Vagina (tissue), 2 donors: Measurements from ENCODE around the gene DHX57. TPM values are rescaled to one million over a fixed set of nuclear protein-coding genes. Genes with fewer than 3 reads are reported as not detected.

Source experiments
- DNase-seq, 2 donors: peaks; one replicate each; pipeline ENCODE4 v3.0.0-alpha.2; 2017; ENCODE audit errors: extremely low spot score in 2 of 2
- H3K27ac ChIP-seq: fragments of 200-600 bp; sonication (generic); one replicate; pipeline ENCODE4 v1.5.1; 2019
- H3K27me3 ChIP-seq: fragments of 200-600 bp; sonication (generic); one replicate; pipeline ENCODE4 v1.5.1; 2019
- H3K36me3 ChIP-seq, 2 donors: fragments of 200-600 bp; sonication (generic); one replicate each; pipeline ENCODE4 v1.5.1; 2017 to 2019
- H3K4me1 ChIP-seq: fragments of 200-600 bp; sonication (generic); one replicate; pipeline ENCODE4 v1.5.1; 2019
- H3K4me3 ChIP-seq, 2 donors: fragments of 200-600 bp; sonication (generic); 1 replicate in 1 of 2; 2 replicates in 1 of 2; pipeline ENCODE4 v1.5.1; 2016 to 2019
- H3K9me3 ChIP-seq: fragments of 200-600 bp; sonication (generic); one replicate; pipeline ENCODE4 v1.5.1; 2019
- CTCF ChIP-seq, 3 experiments: fragments of 450-650 bp in 2 of 3; fragments of 200-600 bp in 1 of 3; sonication (generic) in 1 of 3; IDR thresholded peaks; one replicate each; pipeline ENCODE4 v1.5.1; 2017 to 2019; ENCODE audit warnings: antibody characterized with exemption in 3 of 3, mild to moderate bottlenecking in 2 of 3, moderate library complexity in 2 of 3
- POLR2A ChIP-seq, 2 donors: fragments of 450-650 bp; IDR thresholded peaks; one replicate each; pipeline ENCODE4 v1.6.1; 2017; ENCODE audit warnings: antibody characterized with exemption in 2 of 2, mild to moderate bottlenecking in 2 of 2, moderate library complexity in 2 of 2
- POLR2AphosphoS5 ChIP-seq, 2 donors: sonication (generic); formaldehyde crosslinking; IDR thresholded peaks; one replicate each; pipeline ENCODE4 v1.9.0; 2017; ENCODE audit warnings: antibody characterized with exemption in 2 of 2, mild to moderate bottlenecking in 2 of 2, low read depth in 1 of 2; ENCODE audit not compliant: insufficient read depth in 1 of 2
- intact Hi-C: fragments of 100-400 bp; cut with DNase I; formaldehyde crosslinking; loops from one replicate; pipeline ENCODE4 v1.15.1; 2023
- small RNA-seq: library from RNA; depleted of rRNA; stranded (forward); fragments of <200 nt; gene quantifications from one replicate; pipeline ENCODE3, GENCODE V24; 2016
- total RNA-seq: library from RNA; depleted of rRNA; stranded (reverse); fragments of >200 nt; gene quantifications from one replicate; pipeline ENCODE4 v1.2.3, GENCODE V29; 2016

DHX57 gene
- total RNA-seq, 1 donor from 2014 or later, result 10.6 TPM

- DNase-seq, result no peak
- Histone ChIP-seq H3K36me3 (peaks cover 0 to 41% of the 10 kb centered on the region in 2 donors), H3K27ac (peak overlapping the region; percentile 99), H3K9me3 (no peaks in the 10 kb centered on the region), H3K27me3 (no peaks in the 10 kb centered on the region), H3K4me3 (peak overlapping the region; percentile 88 to 97), H3K4me1 (peaks cover 56% of the 10 kb centered on the region)
- intact Hi-C loops, result no loop called here
- peak in 1 of 2 donors; percentile 88 for TF ChIP-seq POLR2A (IDR thresholded peaks at IDR 0.05)
- TF ChIP-seq POLR2AphosphoS5 (IDR thresholded peaks at IDR 0.05; ENCODE audit: insufficient read depth in 1 of 2, low read depth in 1 of 2), result no peak
- TF ChIP-seq CTCF (IDR thresholded peaks at IDR 0.05), result no peak
Observed at GRCh38 chr2:38750011-38750890, 125.5 kb downstream of the DHX57 start.

GRCh38 chr2:38748943-38749804, 126.6 kb downstream of the DHX57 start:
- peak overlapping the region; percentile 99 for H3K27ac ChIP-seq

GRCh38 chr2:38748391-38748790, 127.3 kb downstream of the DHX57 start:
- no peak for TF ChIP-seq POLR2AphosphoS5 (IDR thresholded peaks at IDR 0.05; ENCODE audit: insufficient read depth in 1 of 2, low read depth in 1 of 2)
- no peak for TF ChIP-seq POLR2A (IDR thresholded peaks at IDR 0.05)
- TF ChIP-seq CTCF (IDR thresholded peaks at IDR 0.05), result no peak
- Histone ChIP-seq H3K4me3 (no peak overlapping the region), H3K27me3 (no peaks in the 10 kb centered on the region), H3K9me3 (no peaks in the 10 kb centered on the region), H3K27ac (peak overlapping the region; percentile 14), H3K36me3 (peaks cover 0 to 60% of the 10 kb centered on the region in 2 donors), H3K4me1 (peaks cover 60% of the 10 kb centered on the region)
- no peak for DNase-seq
- intact Hi-C loops, result no loop called here

More at GRCh38 chr2:38748943-38749804, 126.6 kb downstream of the DHX57 start:
- Histone ChIP-seq H3K4me1 (peaks cover 60% of the 10 kb centered on the region), H3K9me3 (no peaks in the 10 kb centered on the region), H3K27me3 (no peaks in the 10 kb centered on the region), H3K4me3 (peak overlapping the region; percentile 88 to 97), H3K36me3 (peaks cover 0 to 52% of the 10 kb centered on the region in 2 donors)
- intact Hi-C loops, result no loop called here
- TF ChIP-seq POLR2AphosphoS5 (IDR thresholded peaks at IDR 0.05; ENCODE audit: insufficient read depth in 1 of 2, low read depth in 1 of 2) (no peak), CTCF (IDR thresholded peaks at IDR 0.05) (no peak), POLR2A (IDR thresholded peaks at IDR 0.05) (no peak)
- no peak for DNase-seq

- no peak for TF ChIP-seq CTCF (IDR thresholded peaks at IDR 0.05)
- Histone ChIP-seq H3K27me3 (no peaks in the 10 kb centered on the region), H3K27ac (no peak overlapping the region), H3K4me3 (no peak overlapping the region), H3K4me1 (peaks cover 60% of the 10 kb centered on the region), H3K9me3 (no peaks in the 10 kb centered on the region), H3K36me3 (peaks cover 0 to 63% of the 10 kb centered on the region in 2 donors)
- no peak for DNase-seq
- intact Hi-C loops, result no loop called here
Observed at GRCh38 chr2:38747819-38748218, 127.9 kb downstream of the DHX57 start.

Small RNAs within 50 kb of the gene (small RNA-seq; reads per million reads assigned to genes)
- not detected for gene RNU6-851P

Other genes with a start within 250 kb of the DHX57 start
- gene GALM, start 209.8 kb downstream of the DHX57 start, total RNA-seq, result 16.9 TPM
- gene SRSF7, start 124.6 kb downstream of the DHX57 start, total RNA-seq, result 106 TPM
- 5.9 TPM for gene GEMIN6, start 97.7 kb downstream of the DHX57 start, total RNA-seq
- gene MORN2, start within 50 bp of the DHX57 start, total RNA-seq, result 10.3 TPM
- 0.74 TPM for gene ARHGEF33, start 13.9 kb upstream of the DHX57 start, total RNA-seq
- 20.1 TPM for gene SOS1, start 245.1 kb upstream of the DHX57 start, total RNA-seq